Esophagus muscularis mucosa (tissue), 4 donors: ENCODE measurements around the gene NOX1. TPM values are rescaled to one million over a fixed set of nuclear protein-coding genes. Genes with fewer than 3 reads are reported as not detected.
"Not testable (repeated sequence)": the region's sequence is repeated elsewhere in the genome, so short reads cannot be mapped to it uniquely, and the experiment has no call there.

ENCODE experiments used
- DNase-seq: peaks from one replicate; pipeline ENCODE4 v3.0.0-alpha.2; 2017; ENCODE audit errors: extremely low spot score
- H3K27ac ChIP-seq, 4 donors: fragments of 200-600 bp; sonication (generic); replicated peaks in 1 of 4; 1 replicate in 3 of 4; 2 replicates in 1 of 4; pipeline ENCODE4 v1.5.1; 2016 to 2019; ENCODE audit warnings: mild to moderate bottlenecking in 1 of 4
- H3K27me3 ChIP-seq, 4 donors: fragments of 200-600 bp; sonication (generic); one replicate each; pipeline versions ENCODE4 v1.5.1 to v1.6.0; 2016 to 2019
- H3K36me3 ChIP-seq, 4 donors: fragments of 200-600 bp; sonication (generic); one replicate each; pipeline ENCODE4 v1.5.1; 2016 to 2019
- H3K4me1 ChIP-seq, 4 donors: fragments of 200-600 bp; sonication (generic); one replicate each; pipeline ENCODE4 v1.5.1; 2016 to 2019
- H3K4me3 ChIP-seq, 4 donors: fragments of 200-600 bp; sonication (generic); 1 replicate in 2 of 4; 2 replicates in 2 of 4; pipeline ENCODE4 v1.5.1; 2016 to 2019; ENCODE audit warnings: mild to moderate bottlenecking in 4 of 4, moderate library complexity in 1 of 4
- H3K9me3 ChIP-seq, 4 donors: fragments of 200-600 bp; sonication (generic); 1 replicate in 3 of 4; 2 replicates in 1 of 4; pipeline ENCODE4 v1.5.1; 2016 to 2019
- CTCF ChIP-seq, 3 experiments: fragments of 200-600 bp in 2 of 3; fragments of 450-650 bp in 1 of 3; sonication (generic) in 2 of 3; IDR thresholded peaks; one replicate each; pipeline ENCODE4 v1.5.1; 2017 to 2019; ENCODE audit warnings: antibody characterized with exemption in 3 of 3, mild to moderate bottlenecking in 2 of 3, moderate library complexity in 1 of 3
- EP300 ChIP-seq: sonication (generic); formaldehyde crosslinking; IDR thresholded peaks from one replicate; pipeline ENCODE4 v1.6.1; 2017; ENCODE audit warnings: antibody characterized with exemption
- POLR2A ChIP-seq: fragments of 450-650 bp; IDR thresholded peaks from one replicate; pipeline ENCODE4 v1.6.1; 2017; ENCODE audit warnings: antibody characterized with exemption, moderate library complexity, mild to moderate bottlenecking, low read depth
- POLR2AphosphoS5 ChIP-seq, 2 donors: sonication (generic); formaldehyde crosslinking; IDR thresholded peaks; one replicate each; pipeline ENCODE4 v1.6.1; 2017; ENCODE audit warnings: antibody characterized with exemption in 2 of 2
- WGBS: methylation state at CpG from one replicate; pipeline ENCODE4 v1.1.5; 2018; 5-methylcytosine and 5-hydroxymethylcytosine counted together
- intact Hi-C: fragments of 100-400 bp; cut with DNase I; formaldehyde crosslinking; loops from one replicate; pipeline ENCODE4 v1.15.1; 2023
- small RNA-seq, 3 donors: library from RNA; depleted of rRNA; stranded (forward); fragments of <200 nt; gene quantifications; one replicate each; pipeline ENCODE3, GENCODE V24; 2016
- total RNA-seq, 4 donors: library from RNA; depleted of rRNA; stranded (reverse); fragments of >200 nt; gene quantifications; one replicate each; pipeline versions ENCODE4 v1.1.0 to v1.2.1, GENCODE V29; 2016

The NOX1 gene
- total RNA-seq, 4 donors from 2014 or later: not detected

- Histone ChIP-seq H3K27ac (no peak overlapping the region), H3K4me1 (no peaks in the 10 kb centered on the region), H3K36me3 (no peaks in the 10 kb centered on the region), H3K4me3 (no peak overlapping the region), H3K27me3 (no peaks in the 10 kb centered on the region), H3K9me3 (no peaks in the 10 kb centered on the region)
- intact Hi-C loops: no loop called here
- TF ChIP-seq POLR2A (no peak), EP300 (no peak), CTCF (IDR thresholded peaks at IDR 0.05) (no peak), POLR2AphosphoS5 (IDR thresholded peaks at IDR 0.05) (no peak)
- DNase-seq: no peak
- WGBS: 94% methylated on average over 4 of the region's 4 CpGs
Measured at GRCh38 chrX:100797359-100797758, 76.8 kb downstream of the NOX1 start.

- H3K36me3 ChIP-seq, H3K4me1 ChIP-seq, H3K4me3 ChIP-seq, DNase-seq, H3K9me3 ChIP-seq, H3K27me3 ChIP-seq, intact Hi-C loops, H3K27ac ChIP-seq: not testable (repeated sequence)
- WGBS: 72% methylated on average over 7 of the region's 7 CpGs
Measured at GRCh38 chrX:100796371-100796770, 77.8 kb downstream of the NOX1 start.

Small RNA genes within 50 kb of the gene (small RNA-seq; reads per million reads assigned to genes)
- gene RF00411: 0 reads per million in 3 donors

Other genes starting within 250 kb of the NOX1 start
- 1 to 10 TPM; 5.4 to 8.3 (median 6.8) TPM for gene TSPAN6, start 237.6 kb downstream of the NOX1 start, total RNA-seq
- 10 to 100 TPM; 29.8 to 57.3 (median 39.6) TPM for gene SRPX2, start 230.2 kb downstream of the NOX1 start, total RNA-seq
- gene SYTL4, start 142.2 kb downstream of the NOX1 start, total RNA-seq: 10 to 100 TPM; 14.9 to 30.7 (median 27.8) TPM
- gene CSTF2, start 54.0 kb downstream of the NOX1 start, total RNA-seq: 1 to 10 TPM; 7.6 to 9.2 (median 8.6) TPM
- gene XKRX, start 54.6 kb upstream of the NOX1 start, total RNA-seq: under 1 TPM in 1 of 4 donors, not detected in 3; 0.17 TPM
- not detected for gene ARL13A, start 95.3 kb upstream of the NOX1 start, total RNA-seq
- gene TRMT2B, start 177.8 kb upstream of the NOX1 start, total RNA-seq: 10 to 100 TPM; 11.1 to 15.9 (median 15.7) TPM
- gene TMEM35A, start 204.5 kb upstream of the NOX1 start, total RNA-seq: 10 to 100 TPM in 3 of 4 donors, 1 to 10 TPM in 1; 9.9 to 22.9 (median 21.2) TPM
- 1 to 10 TPM; 1.4 to 2.8 (median 1.7) TPM for gene CENPI, start 223.8 kb upstream of the NOX1 start, total RNA-seq